K562 (cell line): ENCODE results near the gene POLR1B. TPM values are rescaled to one million over a fixed set of nuclear protein-coding genes. Genes with fewer than 3 reads are reported as not detected.

ENCODE experiments used
- ATAC-seq: fragments of 200-7000 bp; cut with Tn5 transposase; 3 replicates; pipeline ENCODE4 v1.9.1; 2020; ENCODE audit warnings: moderate library complexity
- BruUV-seq: library from RNA; stranded (reverse); fragments of 400-500 nt; replicated peaks from 2 replicates; lab custom pipeline; 2021; lab: Mats Ljungman, UMichigan
- CTCF ChIA-PET: fragments of 300-600 bp; formaldehyde crosslinking; extraction: SDS; loops from one replicate; lab custom pipeline; 2021; ENCODE audit warnings: low intra/inter-chr PET ratio; lab: Yijun Ruan, JAX
- POLR2A ChIA-PET: fragments of 300-600, 350-650 bp; sonication (Branson Sonifier 250); formaldehyde crosslinking; extraction: SDS; loops from one replicate; lab custom pipeline; 2021; ENCODE audit warnings: antibody characterized with exemption, inconsistent platforms; lab: Yijun Ruan, JAX
- DNase-seq, 4 experiments: peaks; one replicate each; pipeline versions ENCODE4 v3.0.0 to v3.0.0-alpha.2; 2011 to 2018; ENCODE audit warnings: low spot score in 3 of 4, mixed read lengths in 3 of 4; ENCODE audit errors: extremely low read depth in 1 of 4
- FAIRE-seq: peaks from 2 replicates; lab custom pipeline; 2011; peaks lifted over from hg19 to GRCh38; lab: Jason Lieb, UNC
- H2AFZ ChIP-seq: 2 replicates; pipeline ENCODE4 v1.6.0; 2011; ENCODE audit warnings: low read depth, low read length, control low read depth, inconsistent platforms
- H3K27ac ChIP-seq: fragments of 200-600 bp; 3 replicates; pipeline ENCODE4 v1.8.0; 2011; ENCODE audit warnings: low read depth, mild to moderate bottlenecking, control low read depth, inconsistent platforms, low read length, moderate library complexity, mixed read lengths; ENCODE audit errors: extremely low read depth
- H3K27me3 ChIP-seq, 2 experiments: fragments of 300-600 bp in 1 of 2; 2 replicates in 1 of 2; 3 replicates in 1 of 2; pipeline versions ENCODE4 v1.6.0 to v1.8.0; 2011; ENCODE audit warnings: inconsistent platforms in 2 of 2, low read length in 2 of 2, mild to moderate bottlenecking in 1 of 2, mixed read lengths in 1 of 2, moderate library complexity in 1 of 2; ENCODE audit not compliant: control insufficient read depth in 2 of 2, insufficient read depth in 2 of 2
- H3K36me3 ChIP-seq: fragments of 300-600 bp; 3 replicates; pipeline ENCODE4 v1.8.0; 2011; ENCODE audit warnings: mild to moderate bottlenecking, low read length, inconsistent platforms; ENCODE audit not compliant: control insufficient read depth, insufficient read depth
- H3K4me1 ChIP-seq, 2 experiments: fragments of 200-600 bp in 1 of 2; replicated peaks in 1 of 2; 2 replicates in 1 of 2; 3 replicates in 1 of 2; pipeline versions ENCODE4 v1.5.1 to v1.8.0; 2011; ENCODE audit warnings: inconsistent platforms in 2 of 2, low read length in 2 of 2, mild to moderate bottlenecking in 1 of 2, mixed read lengths in 1 of 2, moderate library complexity in 1 of 2; ENCODE audit not compliant: control insufficient read depth in 2 of 2, insufficient read depth in 2 of 2
- H3K4me2 ChIP-seq: 2 replicates; pipeline ENCODE4 v1.6.1; 2011; ENCODE audit warnings: low read length, control low read depth, inconsistent platforms, mixed read lengths; ENCODE audit not compliant: insufficient read depth
- H3K4me3 ChIP-seq: fragments of 200-600 bp; sonication (generic), shearing (Covaris generic); 2 replicates; pipeline ENCODE4 v1.5.1; 2016; ENCODE audit warnings: control low read depth, inconsistent platforms
- H3K79me2 ChIP-seq: fragments of 200-600 bp; 3 replicates; pipeline ENCODE4 v1.8.0; 2011; ENCODE audit warnings: low read length, inconsistent platforms; ENCODE audit not compliant: control insufficient read depth, insufficient read depth
- H3K9ac ChIP-seq, 2 experiments: 2 replicates each; pipeline versions ENCODE4 v1.6.0 to v1.6.1; 2011; ENCODE audit warnings: low read depth in 2 of 2, low read length in 2 of 2, control low read depth in 1 of 2, inconsistent platforms in 1 of 2, mild to moderate bottlenecking in 1 of 2, mixed read lengths in 1 of 2; ENCODE audit not compliant: insufficient read depth in 1 of 2
- H3K9me1 ChIP-seq: one replicate; pipeline ENCODE4 v1.6.0; 2011; ENCODE audit warnings: inconsistent platforms, mild to moderate bottlenecking, low read length, moderate library complexity; ENCODE audit not compliant: control insufficient read depth, insufficient read depth
- H3K9me3 ChIP-seq: replicated peaks from 2 replicates; pipeline ENCODE4 v1.5.1; 2011; ENCODE audit warnings: low read depth, low read length, inconsistent platforms; ENCODE audit not compliant: control insufficient read depth, insufficient read depth
- H4K20me1 ChIP-seq: replicated peaks from 2 replicates; pipeline ENCODE4 v1.6.1; 2011; ENCODE audit warnings: low read length, inconsistent platforms, mixed read lengths; ENCODE audit not compliant: control insufficient read depth, insufficient read depth
- CBX2 ChIP-seq: fragments of 200-600 bp; sonication (generic); IDR thresholded peaks from one replicate; pipeline ENCODE4 v1.6.1; 2012; ENCODE audit warnings: mild to moderate bottlenecking, low read length, inconsistent platforms; ENCODE audit not compliant: insufficient read depth, poor library complexity, severe bottlenecking
- CSDE1 ChIP-seq, 2 experiments: fragments of 450-650 bp; IDR thresholded peaks; 2 replicates each; pipeline ENCODE4 v1.6.1; 2016; ENCODE audit warnings: mild to moderate bottlenecking in 1 of 2
- EP300 ChIP-seq: IDR thresholded peaks from 2 replicates; pipeline ENCODE4 v1.6.1; 2012; ENCODE audit warnings: low read length, improper control_type of control experiment
- GTF2F1 ChIP-seq: IDR thresholded peaks from 2 replicates; pipeline ENCODE4 v1.6.1; 2011; ENCODE audit warnings: low read depth, low read length, improper control_type of control experiment
- NR4A1 ChIP-seq, 2 experiments: fragments of 250-450 bp in 1 of 2; fragments of 450-650 bp in 1 of 2; sonication (Bioruptor Pico) in 1 of 2; IDR thresholded peaks; 2 replicates each; pipeline versions ENCODE4 v1.4.0 to v1.6.1; 2016 to 2020; ENCODE audit warnings: mild to moderate bottlenecking in 2 of 2, missing compliant biosample characterization in 1 of 2, missing genetic modification characterization in 1 of 2, moderate library complexity in 1 of 2
- SRF ChIP-seq, 2 experiments: fragments of 250-450, 450-650 bp in 1 of 2; sonication (Bioruptor Pico) in 1 of 2; sonication (generic) in 1 of 2; formaldehyde crosslinking; IDR thresholded peaks; 2 replicates each; pipeline versions ENCODE4 v1.5.0 to v1.5.1; 2020 to 2022; ENCODE audit warnings: mild to moderate bottlenecking in 1 of 2, missing genetic modification reagents in 1 of 2
- WGBS: fragments of 100-300 bp; shearing (Covaris generic); methylation state at CpG from one replicate; pipeline ENCODE4 v1.1.6; 2016; ENCODE audit warnings: low coverage, mixed read lengths; ENCODE audit not compliant: insufficient coverage; ENCODE audit errors: missing lambda C conversion rate; 5-methylcytosine and 5-hydroxymethylcytosine counted together
- in situ Hi-C: fragments of 300-500 bp; cut with MboI; formaldehyde crosslinking; loops from 4 replicates; pipeline ENCODE4 v1.15.0; 2018; ENCODE audit warnings: inconsistent platforms, mixed read lengths
- intact Hi-C: fragments of 100-400 bp; cut with micrococcal nuclease; formaldehyde crosslinking; loops from 2 replicates; pipeline ENCODE4 v1.14.2; 2022
- polyA plus RNA-seq, 8 experiments: library from polyadenylated mRNA; depleted of rRNA in 4 of 8; stranded (reverse) in 5 of 8; unstranded in 3 of 8; fragments of >200 nt; fragmentation: Nextera tagmentation in 2 of 8; fragmentation: Illumina TruSeq in 1 of 8; extraction: Ambion mirVana in 2 of 8; extraction: Trizol in 1 of 8; gene quantifications; 2 replicates each; pipeline versions ENCODE4 v1.2.1 to v1.2.3, GENCODE V29; 2011 to 2014; ENCODE audit warnings: inconsistent platforms in 1 of 8, missing spikeins in 1 of 8
- total RNA-seq, 7 experiments: library from RNA; depleted of rRNA in 6 of 7; stranded (reverse); fragments of >200 nt in 6 of 7; fragmentation: Illumina TruSeq in 2 of 7; extraction: Trizol in 2 of 7; gene quantifications; 2 replicates each; pipeline versions ENCODE4 v1.2.1 to v1.2.3, GENCODE V29; 2011 to 2021; ENCODE audit warnings: low replicate concordance in 1 of 7
- TF ChIP-seq, protein P1 (sequence below): fragments of 450-650 bp; IDR thresholded peaks from 2 replicates; pipeline ENCODE4 v1.6.1; 2018; ENCODE audit not compliant: partially characterized antibody
- TF ChIP-seq, protein P2 (sequence below): sonication (generic); formaldehyde crosslinking; IDR thresholded peaks from 2 replicates; pipeline ENCODE4 v1.8.0; 2023; ENCODE audit warnings: mild to moderate bottlenecking, missing genetic modification reagents
- TF ChIP-seq, protein P3 (sequence below): sonication (generic); formaldehyde crosslinking; IDR thresholded peaks from 2 replicates; pipeline ENCODE4 v1.8.1; 2023; ENCODE audit warnings: mild to moderate bottlenecking, missing genetic modification reagents
- TF ChIP-seq, protein P4 (sequence below): fragments of 250-450 bp; sonication (Bioruptor Pico); IDR thresholded peaks from 2 replicates; pipeline ENCODE4 v1.4.0; 2020; ENCODE audit warnings: mild to moderate bottlenecking, moderate library complexity, borderline replicate concordance

Gene POLR1B
- total and polyA plus RNA-seq, 9 of the 15 experiments (the other 6 are each of a cell fraction or from before 2014, with no cell fraction given): 19.8 to 55.1 (median 40.2) TPM

DNA sequence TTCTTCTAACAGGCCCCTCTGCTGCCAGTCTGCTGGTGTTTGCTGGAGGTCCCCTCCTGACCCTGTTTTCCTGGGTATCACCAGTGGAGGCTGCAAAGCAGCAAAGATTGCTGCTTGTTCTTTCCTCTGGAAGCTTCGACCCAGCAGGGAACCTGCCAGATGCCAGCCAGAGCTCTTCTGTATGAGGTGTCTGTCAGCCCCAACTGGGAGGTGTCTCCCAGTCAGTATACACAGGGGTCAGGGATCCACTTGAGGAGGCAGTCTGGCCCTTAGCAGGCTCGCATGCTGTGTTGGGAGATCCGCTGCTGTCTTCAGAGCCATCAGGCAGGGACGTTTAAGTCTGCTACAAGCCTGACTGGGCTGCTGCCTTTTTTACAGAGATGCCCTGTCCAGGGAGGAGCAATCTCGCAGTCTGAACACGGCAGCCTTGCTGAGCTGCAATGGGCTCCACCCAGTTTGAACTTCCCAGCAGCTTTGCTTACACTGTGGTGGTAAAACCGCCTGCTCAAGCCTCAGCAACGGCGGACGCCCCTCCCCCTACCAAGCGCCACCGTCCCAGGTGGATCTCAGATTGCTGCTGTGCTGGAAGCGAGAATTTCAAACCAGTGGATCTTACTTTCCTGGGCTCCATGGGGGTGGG, 72.1 kb downstream of the POLR1B start:
- no peak overlapping the region for H3K4me2 ChIP-seq
- intact Hi-C loops: no loop called here
- H3K79me2 ChIP-seq: no peaks in the 10 kb centered on the region
- BruUV-seq: no TSS peak
- no peaks in the 10 kb centered on the region for H3K9me3 ChIP-seq
- DNase-seq: peak in 1 of 4 experiments; percentile 34
- H3K9me1 ChIP-seq: no peaks in the 10 kb centered on the region
- 22% methylated on average over 11 of the region's 13 CpGs for WGBS
- CTCF ChIA-PET: interaction anchor here (1.1 kb wide), 1 partner anchor 112 kb away, joined by 3 read pairs; no protein-coding TSS in a partner anchor
- H4K20me1 ChIP-seq: no peaks in the 10 kb centered on the region
- peak; percentile 77 for ATAC-seq
- peak overlapping the region in 1 of 2 experiments; percentile 70; a peak in 1 of 4 replicates for H3K9ac ChIP-seq
- POLR2A ChIA-PET: interaction anchor here (0.7 to 1.0 kb wide), 2 partner anchors 10 to 13 kb away, joined by 3 read pairs; no protein-coding TSS in a partner anchor
- H3K4me1 ChIP-seq: peaks cover 0 to 6% of the 10 kb centered on the region in 2 experiments; a peak in 1 of 5 replicates
- no peaks in the 10 kb centered on the region for H3K36me3 ChIP-seq
- no peak overlapping the region for H3K27ac ChIP-seq
- no peak overlapping the region for H3K4me3 ChIP-seq
- peak overlapping the region; percentile 72 for H2AFZ ChIP-seq
- H3K27me3 ChIP-seq: no peaks in the 10 kb centered on the region
- in situ Hi-C loops: loop anchor here (25.0 kb wide), 1 partner anchor 273 kb away; no protein-coding TSS in a partner anchor
- no peak for FAIRE-seq
- TF ChIP-seq SRF (CRISPR knock-in tag; IDR thresholded peaks at IDR 0.05): peak in 1 of 2 experiments; percentile 66; a peak in 1 of 4 replicates
- TF ChIP-seq GTF2F1: no peak
- TF ChIP-seq CBX2: no peak
- no peak for TF ChIP-seq NR4A1 (CRISPR knock-in tag; IDR thresholded peaks at IDR 0.05)
- TF ChIP-seq NR4A1 (tag; IDR thresholded peaks at IDR 0.05): no peak
- TF ChIP-seq, protein P1, sequence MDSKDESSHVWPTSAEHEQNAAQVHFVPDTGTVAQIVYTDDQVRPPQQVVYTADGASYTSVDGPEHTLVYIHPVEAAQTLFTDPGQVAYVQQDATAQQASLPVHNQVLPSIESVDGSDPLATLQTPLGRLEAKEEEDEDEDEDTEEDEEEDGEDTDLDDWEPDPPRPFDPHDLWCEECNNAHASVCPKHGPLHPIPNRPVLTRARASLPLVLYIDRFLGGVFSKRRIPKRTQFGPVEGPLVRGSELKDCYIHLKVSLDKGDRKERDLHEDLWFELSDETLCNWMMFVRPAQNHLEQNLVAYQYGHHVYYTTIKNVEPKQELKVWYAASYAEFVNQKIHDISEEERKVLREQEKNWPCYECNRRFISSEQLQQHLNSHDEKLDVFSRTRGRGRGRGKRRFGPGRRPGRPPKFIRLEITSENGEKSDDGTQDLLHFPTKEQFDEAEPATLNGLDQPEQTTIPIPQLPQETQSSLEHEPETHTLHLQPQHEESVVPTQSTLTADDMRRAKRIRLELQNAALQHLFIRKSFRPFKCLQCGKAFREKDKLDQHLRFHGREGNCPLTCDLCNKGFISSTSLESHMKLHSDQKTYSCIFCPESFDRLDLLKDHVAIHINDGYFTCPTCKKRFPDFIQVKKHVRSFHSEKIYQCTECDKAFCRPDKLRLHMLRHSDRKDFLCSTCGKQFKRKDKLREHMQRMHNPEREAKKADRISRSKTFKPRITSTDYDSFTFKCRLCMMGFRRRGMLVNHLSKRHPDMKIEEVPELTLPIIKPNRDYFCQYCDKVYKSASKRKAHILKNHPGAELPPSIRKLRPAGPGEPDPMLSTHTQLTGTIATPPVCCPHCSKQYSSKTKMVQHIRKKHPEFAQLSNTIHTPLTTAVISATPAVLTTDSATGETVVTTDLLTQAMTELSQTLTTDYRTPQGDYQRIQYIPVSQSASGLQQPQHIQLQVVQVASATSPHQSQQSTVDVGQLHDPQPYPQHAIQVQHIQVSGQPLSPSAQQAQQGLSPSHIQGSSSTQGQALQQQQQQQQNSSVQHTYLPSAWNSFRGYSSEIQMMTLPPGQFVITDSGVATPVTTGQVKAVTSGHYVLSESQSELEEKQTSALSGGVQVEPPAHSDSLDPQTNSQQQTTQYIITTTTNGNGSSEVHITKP: no peak
- TF ChIP-seq, protein P2, sequence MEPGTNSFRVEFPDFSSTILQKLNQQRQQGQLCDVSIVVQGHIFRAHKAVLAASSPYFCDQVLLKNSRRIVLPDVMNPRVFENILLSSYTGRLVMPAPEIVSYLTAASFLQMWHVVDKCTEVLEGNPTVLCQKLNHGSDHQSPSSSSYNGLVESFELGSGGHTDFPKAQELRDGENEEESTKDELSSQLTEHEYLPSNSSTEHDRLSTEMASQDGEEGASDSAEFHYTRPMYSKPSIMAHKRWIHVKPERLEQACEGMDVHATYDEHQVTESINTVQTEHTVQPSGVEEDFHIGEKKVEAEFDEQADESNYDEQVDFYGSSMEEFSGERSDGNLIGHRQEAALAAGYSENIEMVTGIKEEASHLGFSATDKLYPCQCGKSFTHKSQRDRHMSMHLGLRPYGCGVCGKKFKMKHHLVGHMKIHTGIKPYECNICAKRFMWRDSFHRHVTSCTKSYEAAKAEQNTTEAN: no peak
- no peak for TF ChIP-seq CSDE1 (IDR thresholded peaks at IDR 0.05)
- no peak for TF ChIP-seq EP300
- TF ChIP-seq, protein P3, sequence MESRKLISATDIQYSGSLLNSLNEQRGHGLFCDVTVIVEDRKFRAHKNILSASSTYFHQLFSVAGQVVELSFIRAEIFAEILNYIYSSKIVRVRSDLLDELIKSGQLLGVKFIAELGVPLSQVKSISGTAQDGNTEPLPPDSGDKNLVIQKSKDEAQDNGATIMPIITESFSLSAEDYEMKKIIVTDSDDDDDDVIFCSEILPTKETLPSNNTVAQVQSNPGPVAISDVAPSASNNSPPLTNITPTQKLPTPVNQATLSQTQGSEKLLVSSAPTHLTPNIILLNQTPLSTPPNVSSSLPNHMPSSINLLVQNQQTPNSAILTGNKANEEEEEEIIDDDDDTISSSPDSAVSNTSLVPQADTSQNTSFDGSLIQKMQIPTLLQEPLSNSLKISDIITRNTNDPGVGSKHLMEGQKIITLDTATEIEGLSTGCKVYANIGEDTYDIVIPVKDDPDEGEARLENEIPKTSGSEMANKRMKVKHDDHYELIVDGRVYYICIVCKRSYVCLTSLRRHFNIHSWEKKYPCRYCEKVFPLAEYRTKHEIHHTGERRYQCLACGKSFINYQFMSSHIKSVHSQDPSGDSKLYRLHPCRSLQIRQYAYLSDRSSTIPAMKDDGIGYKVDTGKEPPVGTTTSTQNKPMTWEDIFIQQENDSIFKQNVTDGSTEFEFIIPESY (CRISPR knock-in tag): peak; percentile 52; the same call in 1 of the 2 replicates
- TF ChIP-seq, protein P4, sequence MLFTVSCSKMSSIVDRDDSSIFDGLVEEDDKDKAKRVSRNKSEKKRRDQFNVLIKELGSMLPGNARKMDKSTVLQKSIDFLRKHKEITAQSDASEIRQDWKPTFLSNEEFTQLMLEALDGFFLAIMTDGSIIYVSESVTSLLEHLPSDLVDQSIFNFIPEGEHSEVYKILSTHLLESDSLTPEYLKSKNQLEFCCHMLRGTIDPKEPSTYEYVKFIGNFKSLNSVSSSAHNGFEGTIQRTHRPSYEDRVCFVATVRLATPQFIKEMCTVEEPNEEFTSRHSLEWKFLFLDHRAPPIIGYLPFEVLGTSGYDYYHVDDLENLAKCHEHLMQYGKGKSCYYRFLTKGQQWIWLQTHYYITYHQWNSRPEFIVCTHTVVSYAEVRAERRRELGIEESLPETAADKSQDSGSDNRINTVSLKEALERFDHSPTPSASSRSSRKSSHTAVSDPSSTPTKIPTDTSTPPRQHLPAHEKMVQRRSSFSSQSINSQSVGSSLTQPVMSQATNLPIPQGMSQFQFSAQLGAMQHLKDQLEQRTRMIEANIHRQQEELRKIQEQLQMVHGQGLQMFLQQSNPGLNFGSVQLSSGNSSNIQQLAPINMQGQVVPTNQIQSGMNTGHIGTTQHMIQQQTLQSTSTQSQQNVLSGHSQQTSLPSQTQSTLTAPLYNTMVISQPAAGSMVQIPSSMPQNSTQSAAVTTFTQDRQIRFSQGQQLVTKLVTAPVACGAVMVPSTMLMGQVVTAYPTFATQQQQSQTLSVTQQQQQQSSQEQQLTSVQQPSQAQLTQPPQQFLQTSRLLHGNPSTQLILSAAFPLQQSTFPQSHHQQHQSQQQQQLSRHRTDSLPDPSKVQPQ (CRISPR knock-in tag): no peak
